Caco-2 (cell line): Measurements from ENCODE around the gene HPN. TPM values are rescaled to one million over a fixed set of nuclear protein-coding genes. Genes with fewer than 3 reads are reported as not detected.
"Not testable (repeated sequence)": the region's sequence is repeated elsewhere in the genome, so short reads cannot be mapped to it uniquely, and the experiment has no call there.

Experiments
- BruUV-seq: library from RNA; stranded (reverse); fragments of 400-500 nt; replicated peaks from 2 replicates; lab custom pipeline; 2021; lab: Mats Ljungman, UMichigan
- CTCF ChIA-PET: fragments of 300-600 bp; sonication (Branson Sonifier 250); formaldehyde crosslinking; loops from one replicate; lab custom pipeline; 2022; ENCODE audit warnings: antibody characterized with exemption; lab: Charles Lee
- POLR2A ChIA-PET: fragments of 300-600 bp; sonication (Branson Sonifier 250); formaldehyde crosslinking; loops from one replicate; lab custom pipeline; 2022; ENCODE audit warnings: antibody characterized with exemption; lab: Charles Lee
- DNase-seq, 2 experiments: peaks; one replicate each; pipeline versions ENCODE4 v3.0.0 to v3.0.0-alpha.2; 2020 to 2022
- H3K27me3 ChIP-seq: replicated peaks from 2 replicates; pipeline ENCODE4 v1.6.0; 2011; ENCODE audit warnings: low read length; ENCODE audit not compliant: control insufficient read depth, insufficient read depth
- H3K36me3 ChIP-seq: 2 replicates; pipeline ENCODE4 v1.5.1; 2011; ENCODE audit warnings: low read length; ENCODE audit not compliant: control insufficient read depth, insufficient read depth
- H3K4me1 ChIP-seq: fragments of 250-450 bp; sonication (Bioruptor Pico); 2 replicates; pipeline ENCODE4 v1.5.1; 2020; ENCODE audit warnings: mild to moderate bottlenecking
- H3K4me3 ChIP-seq: 2 replicates; pipeline ENCODE4 v1.5.1; 2011; ENCODE audit warnings: low read depth, mild to moderate bottlenecking, control low read depth, low read length
- H3K9me3 ChIP-seq: fragments of 250-450 bp; sonication (Bioruptor Pico); 2 replicates; pipeline ENCODE4 v1.5.1; 2020; ENCODE audit warnings: mild to moderate bottlenecking, moderate library complexity
- H3K27ac Mint-ChIP-seq: one replicate; pipeline ENCODE4 v1.8.0; 2022; ENCODE audit warnings: mixed read lengths; ENCODE audit not compliant: unreplicated experiment
- H3K27me3 Mint-ChIP-seq: one replicate; pipeline ENCODE4 v1.8.0; 2022; ENCODE audit warnings: mixed read lengths; ENCODE audit not compliant: insufficient read depth, unreplicated experiment
- H3K36me3 Mint-ChIP-seq: one replicate; pipeline ENCODE4 v1.8.0; 2022; ENCODE audit warnings: mild to moderate bottlenecking, mixed read lengths; ENCODE audit not compliant: insufficient read depth, unreplicated experiment
- H3K4me1 Mint-ChIP-seq: one replicate; pipeline ENCODE4 v1.8.0; 2022; ENCODE audit warnings: low read depth, mixed read lengths; ENCODE audit not compliant: unreplicated experiment
- H3K4me3 Mint-ChIP-seq: one replicate; pipeline ENCODE4 v1.8.0; 2022; ENCODE audit warnings: mild to moderate bottlenecking, moderate library complexity, mixed read lengths; ENCODE audit not compliant: unreplicated experiment
- H3K9me3 Mint-ChIP-seq: one replicate; pipeline ENCODE4 v1.8.0; 2022; ENCODE audit warnings: mixed read lengths; ENCODE audit not compliant: unreplicated experiment
- intact Hi-C: fragments of 100-400 bp; cut with micrococcal nuclease; formaldehyde crosslinking; loops from one replicate; pipeline ENCODE4 v1.10.0; 2022; ENCODE audit not compliant: unreplicated experiment
- total RNA-seq: library from RNA; stranded (reverse); gene quantifications from 2 replicates; pipeline ENCODE4 v1.2.3, GENCODE V29; 2022
- TF ChIP-seq, protein P1 (sequence below), 2 experiments: fragments of 200-600 bp in 1 of 2; IDR thresholded peaks; 1 replicate in 1 of 2; 2 replicates in 1 of 2; pipeline versions ENCODE4 v1.5.1 to v1.8.0; 2011 to 2022; ENCODE audit warnings: antibody characterized with exemption in 1 of 2, control low read depth in 1 of 2, inconsistent platforms in 1 of 2, low read depth in 1 of 2, low read length in 1 of 2, mild to moderate bottlenecking in 1 of 2, moderate library complexity in 1 of 2; ENCODE audit not compliant: insufficient read depth in 1 of 2, severe bottlenecking in 1 of 2, unreplicated experiment in 1 of 2

Gene HPN
- total RNA-seq, 1 experiment from 2014 or later = 20.8 TPM

DNA sequence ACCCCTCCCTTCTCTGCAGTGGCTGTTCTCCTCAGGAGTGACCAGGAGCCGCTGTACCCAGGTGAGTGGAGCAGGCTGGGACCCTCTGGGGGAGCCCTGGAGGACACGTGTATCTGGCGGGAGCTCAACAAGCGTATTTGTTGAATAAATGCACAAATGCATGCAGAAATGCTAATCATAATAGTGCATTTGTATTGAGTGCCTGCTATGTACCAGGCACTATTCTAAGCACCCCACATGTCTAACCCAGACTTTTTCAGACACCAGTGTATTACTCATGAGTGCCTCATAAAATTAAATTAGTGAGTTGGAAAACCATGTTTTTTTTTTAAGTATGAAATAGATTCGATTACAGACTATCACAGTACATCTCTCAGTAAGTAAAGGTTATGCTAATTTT lies 7.9 kb downstream of the HPN start:
- Mint-ChIP-seq H3K27me3 (no peaks in the 10 kb centered on the region), H3K4me1 (no peaks in the 10 kb centered on the region), H3K36me3 (peaks cover 23% of the 10 kb centered on the region), H3K4me3 (no peak overlapping the region), H3K9me3 (no peaks in the 10 kb centered on the region), H3K27ac (no peak overlapping the region)
- CTCF ChIA-PET = no interaction called here
- no peaks in the 10 kb centered on the region for H3K9me3 ChIP-seq
- H3K4me1 ChIP-seq = no peaks in the 10 kb centered on the region
- TF ChIP-seq, protein P1, sequence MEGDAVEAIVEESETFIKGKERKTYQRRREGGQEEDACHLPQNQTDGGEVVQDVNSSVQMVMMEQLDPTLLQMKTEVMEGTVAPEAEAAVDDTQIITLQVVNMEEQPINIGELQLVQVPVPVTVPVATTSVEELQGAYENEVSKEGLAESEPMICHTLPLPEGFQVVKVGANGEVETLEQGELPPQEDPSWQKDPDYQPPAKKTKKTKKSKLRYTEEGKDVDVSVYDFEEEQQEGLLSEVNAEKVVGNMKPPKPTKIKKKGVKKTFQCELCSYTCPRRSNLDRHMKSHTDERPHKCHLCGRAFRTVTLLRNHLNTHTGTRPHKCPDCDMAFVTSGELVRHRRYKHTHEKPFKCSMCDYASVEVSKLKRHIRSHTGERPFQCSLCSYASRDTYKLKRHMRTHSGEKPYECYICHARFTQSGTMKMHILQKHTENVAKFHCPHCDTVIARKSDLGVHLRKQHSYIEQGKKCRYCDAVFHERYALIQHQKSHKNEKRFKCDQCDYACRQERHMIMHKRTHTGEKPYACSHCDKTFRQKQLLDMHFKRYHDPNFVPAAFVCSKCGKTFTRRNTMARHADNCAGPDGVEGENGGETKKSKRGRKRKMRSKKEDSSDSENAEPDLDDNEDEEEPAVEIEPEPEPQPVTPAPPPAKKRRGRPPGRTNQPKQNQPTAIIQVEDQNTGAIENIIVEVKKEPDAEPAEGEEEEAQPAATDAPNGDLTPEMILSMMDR (IDR thresholded peaks at IDR 0.05; ENCODE audit: insufficient read depth in 1 of 2, low read depth in 1 of 2, low read length in 1 of 2, severe bottlenecking in 1 of 2, unreplicated experiment in 1 of 2) = no peak
- BruUV-seq = no TSS peak
- H3K4me3 ChIP-seq = no peak overlapping the region
- H3K27me3 ChIP-seq = no peaks in the 10 kb centered on the region
- POLR2A ChIA-PET = no interaction called here
- intact Hi-C loops = loop anchor here (10.0 kb wide), 1 partner anchor 205 kb away; no protein-coding TSS in a partner anchor
- DNase-seq = no peak
- H3K36me3 ChIP-seq = peaks cover 2% of the 10 kb centered on the region; the same call in 1 of the 2 replicates

DNA sequence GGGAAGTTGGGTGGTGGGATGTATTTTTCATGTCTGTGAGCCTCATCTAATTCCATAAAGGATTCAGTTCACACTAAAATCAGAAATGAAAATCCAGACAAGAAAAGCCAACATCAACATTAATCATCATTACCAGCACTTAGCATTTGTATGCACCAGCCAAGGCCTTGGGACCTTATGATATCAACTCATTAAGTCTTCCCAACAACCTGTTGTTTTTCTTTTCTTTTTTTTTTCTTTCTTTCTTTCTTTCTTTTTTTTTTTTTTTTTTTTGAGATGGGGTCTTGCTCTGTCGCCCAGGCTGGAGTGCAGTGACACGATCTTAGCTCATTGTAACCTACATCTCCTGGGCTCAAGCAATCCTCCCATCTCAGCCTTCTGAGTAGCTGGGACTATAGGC lies 9.1 kb downstream of the HPN start:
- H3K9me3 Mint-ChIP-seq, H3K4me3 ChIP-seq, H3K4me1 Mint-ChIP-seq, H3K27me3 Mint-ChIP-seq, intact Hi-C loops, H3K36me3 ChIP-seq, H3K27me3 ChIP-seq, H3K27ac Mint-ChIP-seq, CTCF ChIA-PET, H3K9me3 ChIP-seq, H3K4me1 ChIP-seq, DNase-seq, BruUV-seq, H3K4me3 Mint-ChIP-seq: not testable (repeated sequence)
- H3K36me3 Mint-ChIP-seq = peaks cover 24% of the 10 kb centered on the region
- POLR2A ChIA-PET = interaction anchor here (0.6 kb wide), 1 partner anchor 399 kb away, joined by 3 read pairs; no protein-coding TSS in a partner anchor

GRCh38 chr19:35051268-35051667 lies 9.7 kb downstream of the HPN start:
- H3K9me3 Mint-ChIP-seq, H3K4me3 ChIP-seq, H3K9me3 ChIP-seq, BruUV-seq, H3K4me1 ChIP-seq, H3K36me3 ChIP-seq, H3K4me3 Mint-ChIP-seq, DNase-seq, H3K27me3 Mint-ChIP-seq, H3K27ac Mint-ChIP-seq, intact Hi-C loops, H3K4me1 Mint-ChIP-seq, H3K27me3 ChIP-seq, CTCF ChIA-PET: not testable (repeated sequence)
- peaks cover 29% of the 10 kb centered on the region for H3K36me3 Mint-ChIP-seq
- POLR2A ChIA-PET = interaction anchor here (0.6 kb wide), 1 partner anchor 398 kb away, joined by 3 read pairs; no protein-coding TSS in a partner anchor

GRCh38 chr19:35051796-35052195 lies 10.3 kb downstream of the HPN start:
- Mint-ChIP-seq H3K27me3 (no peaks in the 10 kb centered on the region), H3K9me3 (no peaks in the 10 kb centered on the region), H3K4me3 (no peak overlapping the region), H3K4me1 (no peaks in the 10 kb centered on the region), H3K36me3 (peaks cover 29% of the 10 kb centered on the region), H3K27ac (no peak overlapping the region)
- Histone ChIP-seq H3K9me3 (no peaks in the 10 kb centered on the region), H3K4me3 (no peak overlapping the region), H3K4me1 (no peaks in the 10 kb centered on the region), H3K27me3 (no peaks in the 10 kb centered on the region), H3K36me3 (no peaks in the 10 kb centered on the region; the same call in none of the 2 replicates)
- BruUV-seq = no TSS peak
- DNase-seq = no peak
- intact Hi-C loops = no loop called here
- ChIA-PET POLR2A (no interaction called here), CTCF (no interaction called here)
- TF ChIP-seq, protein P1 (IDR thresholded peaks at IDR 0.05; ENCODE audit: insufficient read depth in 1 of 2, low read depth in 1 of 2, low read length in 1 of 2, severe bottlenecking in 1 of 2, unreplicated experiment in 1 of 2) = no peak
